Measurements from ENCODE around the gene TPGS1. TPM values are rescaled to one million over a fixed set of nuclear protein-coding genes. Genes with fewer than 3 reads are reported as not detected.

Gene TPGS1
- total RNA-seq, 2 donors from 2014 or later = 24.3 to 24.8 TPM

DNA sequence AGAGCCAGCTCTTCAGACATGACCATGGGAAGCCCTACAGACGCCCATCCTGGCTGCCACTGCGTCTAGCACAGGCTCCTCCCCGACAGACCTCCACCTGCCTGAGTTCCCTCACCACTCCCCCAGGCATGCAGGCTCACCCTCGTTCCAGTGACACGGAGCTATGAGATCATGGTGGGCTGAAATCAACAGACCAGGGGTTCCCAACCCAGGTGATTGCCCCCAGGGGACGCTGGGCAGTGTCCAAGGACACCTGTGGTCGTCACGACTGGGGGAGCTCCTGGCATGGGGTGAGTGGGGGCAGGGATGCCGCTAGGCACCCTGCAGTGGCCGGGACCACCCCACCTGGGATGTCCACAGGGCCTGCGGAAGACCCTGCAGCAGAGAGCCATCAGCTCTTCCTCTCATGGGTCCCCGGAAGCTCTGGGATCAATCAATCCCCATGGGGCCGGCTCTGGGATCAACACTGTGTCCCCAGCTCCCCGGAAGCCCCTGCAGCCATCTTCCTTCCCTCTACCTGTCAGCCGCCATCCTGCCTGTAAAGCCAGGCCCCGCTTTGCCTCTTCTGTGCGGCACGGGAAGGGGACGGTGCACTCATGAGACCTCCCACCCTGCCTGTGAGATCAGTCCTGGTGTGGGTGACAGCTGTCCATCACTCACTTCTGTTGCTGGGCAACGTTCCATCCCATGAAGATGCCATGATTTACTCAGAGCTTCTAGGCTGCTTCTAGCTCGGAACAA is 23.8 kb upstream of the TPGS1 start:
- Mint-ChIP-seq H3K4me1 (no peaks in the 10 kb centered on the region), H3K36me3 (ENCODE audit: low read depth) (peaks cover 2% of the 10 kb centered on the region), H3K4me3 (no peak overlapping the region), H3K27ac (no peak overlapping the region), H3K27me3 (peaks cover 12% of the 10 kb centered on the region)
- DNase-seq (no peak), ATAC-seq (no peak)
- H3K9me3 ChIP-seq (ENCODE audit: control insufficient read depth, low read length, poor library complexity, severe bottlenecking) = no peaks in the 10 kb centered on the region

DNA sequence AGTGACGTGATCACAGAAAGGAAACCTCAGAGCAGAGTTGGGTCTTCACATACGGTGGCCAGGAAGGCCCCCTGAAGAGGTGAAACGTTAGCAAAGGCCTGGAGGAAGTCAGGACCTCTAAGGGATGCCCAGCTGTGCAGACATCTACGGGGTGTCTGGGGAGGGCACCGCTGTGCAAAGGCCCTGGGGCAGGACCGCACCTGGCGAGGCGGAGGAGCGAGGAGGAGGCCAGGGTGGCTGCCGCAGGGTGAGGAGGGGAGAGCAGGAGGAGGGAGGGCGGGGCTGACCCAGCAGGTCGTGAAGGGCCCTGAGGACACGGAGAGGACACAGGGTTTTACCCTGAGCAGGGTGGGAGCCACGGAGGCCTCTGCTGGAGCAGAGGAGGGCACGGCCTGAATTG is 22.8 kb upstream of the TPGS1 start:
- H3K27ac Mint-ChIP-seq = no peak overlapping the region
- H3K27me3 Mint-ChIP-seq = peaks cover 12% of the 10 kb centered on the region
- peaks cover 2% of the 10 kb centered on the region for H3K36me3 Mint-ChIP-seq (ENCODE audit: low read depth)
- DNase-seq = no peak
- no peaks in the 10 kb centered on the region for H3K4me1 Mint-ChIP-seq
- no peaks in the 10 kb centered on the region for H3K9me3 ChIP-seq (ENCODE audit: control insufficient read depth, low read length, poor library complexity, severe bottlenecking)
- H3K4me3 Mint-ChIP-seq = no peak overlapping the region
- no peak for ATAC-seq

DNA sequence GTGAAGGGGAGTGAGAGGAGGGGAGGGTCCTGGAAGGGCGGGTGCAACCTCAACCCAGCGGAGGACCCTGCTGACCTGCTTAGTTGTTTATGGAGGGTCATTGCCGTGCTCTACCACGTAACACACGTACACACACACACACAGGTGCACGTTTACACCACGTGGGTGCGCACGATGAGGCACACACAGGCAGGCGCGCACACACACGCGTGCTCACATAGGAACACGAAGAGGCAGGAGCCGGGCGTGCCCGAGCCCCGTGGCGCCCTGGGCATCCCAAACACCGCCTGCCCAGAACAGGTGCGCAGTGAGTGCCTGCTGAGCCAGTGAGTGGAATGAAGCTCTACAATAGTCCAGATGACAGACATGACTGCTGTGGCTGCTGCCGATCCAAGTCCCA is 22.2 kb upstream of the TPGS1 start:
- Mint-ChIP-seq H3K4me3 (no peak overlapping the region), H3K4me1 (no peaks in the 10 kb centered on the region), H3K36me3 (ENCODE audit: low read depth) (peaks cover 2% of the 10 kb centered on the region), H3K27ac (no peak overlapping the region), H3K27me3 (peaks cover 12% of the 10 kb centered on the region)
- ATAC-seq = no peak
- no peaks in the 10 kb centered on the region for H3K9me3 ChIP-seq (ENCODE audit: control insufficient read depth, low read length, poor library complexity, severe bottlenecking)
- no peak for DNase-seq

DNA sequence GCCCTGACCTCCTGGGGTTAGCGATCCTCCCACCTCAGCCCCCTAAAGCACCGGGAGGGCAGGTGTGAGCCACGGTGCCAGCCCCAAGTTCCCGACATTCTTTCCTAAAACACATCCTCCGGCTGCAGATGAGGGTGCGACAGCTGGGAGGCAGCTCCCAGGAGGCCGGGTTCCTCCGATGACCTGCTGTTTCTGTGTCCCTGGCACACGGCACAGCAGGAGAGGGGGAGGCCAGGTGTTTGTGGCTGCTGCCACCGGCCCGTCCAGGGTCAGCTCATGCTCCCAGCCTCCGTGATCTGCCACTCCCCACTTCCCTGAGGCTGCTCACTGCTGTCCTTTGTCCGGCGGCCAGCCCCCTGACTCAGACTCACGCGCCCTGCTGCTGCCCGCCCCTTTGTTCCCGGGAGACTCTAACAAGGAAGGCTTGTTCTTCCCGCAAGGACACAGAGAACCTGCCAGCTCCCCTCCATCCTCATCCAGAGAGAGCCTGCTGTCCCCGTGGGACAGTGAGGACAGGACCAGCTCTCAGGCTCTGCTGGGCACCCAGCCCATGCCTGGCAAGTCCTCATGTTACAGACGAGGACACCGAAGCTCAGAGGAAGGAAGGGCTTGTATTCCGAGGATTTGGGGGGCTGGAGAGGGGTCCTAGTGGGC is 21.6 kb upstream of the TPGS1 start:
- peaks cover 12% of the 10 kb centered on the region for H3K27me3 Mint-ChIP-seq
- H3K36me3 Mint-ChIP-seq (ENCODE audit: low read depth) = no peaks in the 10 kb centered on the region
- no peak overlapping the region for H3K27ac Mint-ChIP-seq
- ATAC-seq (no peak), DNase-seq (no peak)
- peaks cover 2% of the 10 kb centered on the region for H3K4me1 Mint-ChIP-seq
- no peaks in the 10 kb centered on the region for H3K9me3 ChIP-seq (ENCODE audit: control insufficient read depth, low read length, poor library complexity, severe bottlenecking)
- no peak overlapping the region for H3K4me3 Mint-ChIP-seq

DNA sequence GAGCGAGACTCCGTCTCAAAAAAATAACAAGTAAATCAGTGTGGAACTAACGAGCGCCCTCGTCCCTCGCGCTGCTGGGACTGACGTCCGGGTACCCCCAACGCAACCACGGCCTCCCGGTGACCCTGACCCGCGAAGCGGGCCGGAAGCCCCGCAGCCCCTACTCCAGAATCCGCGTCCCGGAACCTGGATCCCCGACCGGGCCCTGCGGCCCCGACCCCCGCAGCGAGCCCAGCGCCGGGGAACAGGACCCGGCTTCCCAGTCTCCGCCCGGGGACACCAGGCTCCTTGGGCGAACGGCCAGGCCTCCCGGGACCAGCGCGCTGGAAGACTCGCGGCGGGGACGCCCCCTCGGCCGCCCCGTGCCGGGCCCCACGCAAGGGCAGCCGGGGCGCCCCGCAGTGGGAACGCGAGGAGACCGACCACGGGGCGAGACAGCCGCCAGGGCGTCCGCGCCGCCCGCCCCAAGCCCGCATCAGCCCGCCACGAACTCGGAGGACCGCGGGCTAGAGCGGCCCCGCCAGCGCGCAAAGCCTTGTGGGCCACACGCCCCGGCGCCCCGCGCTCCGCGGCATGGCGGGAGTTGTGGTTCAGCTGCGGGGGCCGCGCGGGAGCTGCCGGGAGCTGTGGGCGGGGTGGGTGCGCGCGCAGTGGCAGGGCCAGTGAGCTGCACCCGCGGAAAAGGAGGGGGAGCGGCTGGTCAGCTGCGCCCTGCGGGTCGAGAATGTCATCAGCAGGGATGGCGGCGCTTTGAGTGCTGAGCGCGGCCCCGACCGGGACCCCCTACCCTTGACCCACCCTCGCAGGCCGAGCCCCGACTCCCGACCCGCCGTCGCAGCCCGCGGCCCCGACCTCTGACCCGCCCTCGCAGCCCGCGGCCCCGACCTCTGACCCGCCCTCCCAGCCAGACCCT is 18.5 kb upstream of the TPGS1 start:
- peak; percentile 85 to 89 (median 88) for DNase-seq
- no peaks in the 10 kb centered on the region for H3K9me3 ChIP-seq (ENCODE audit: control insufficient read depth, low read length, poor library complexity, severe bottlenecking)
- Mint-ChIP-seq H3K27me3 (peaks cover 12% of the 10 kb centered on the region), H3K27ac (peak overlapping the region; percentile 65), H3K4me3 (peak overlapping the region; percentile 79), H3K4me1 (peaks cover 2% of the 10 kb centered on the region), H3K36me3 (ENCODE audit: low read depth) (no peaks in the 10 kb centered on the region)
- ATAC-seq = peak; percentile 96

DNA sequence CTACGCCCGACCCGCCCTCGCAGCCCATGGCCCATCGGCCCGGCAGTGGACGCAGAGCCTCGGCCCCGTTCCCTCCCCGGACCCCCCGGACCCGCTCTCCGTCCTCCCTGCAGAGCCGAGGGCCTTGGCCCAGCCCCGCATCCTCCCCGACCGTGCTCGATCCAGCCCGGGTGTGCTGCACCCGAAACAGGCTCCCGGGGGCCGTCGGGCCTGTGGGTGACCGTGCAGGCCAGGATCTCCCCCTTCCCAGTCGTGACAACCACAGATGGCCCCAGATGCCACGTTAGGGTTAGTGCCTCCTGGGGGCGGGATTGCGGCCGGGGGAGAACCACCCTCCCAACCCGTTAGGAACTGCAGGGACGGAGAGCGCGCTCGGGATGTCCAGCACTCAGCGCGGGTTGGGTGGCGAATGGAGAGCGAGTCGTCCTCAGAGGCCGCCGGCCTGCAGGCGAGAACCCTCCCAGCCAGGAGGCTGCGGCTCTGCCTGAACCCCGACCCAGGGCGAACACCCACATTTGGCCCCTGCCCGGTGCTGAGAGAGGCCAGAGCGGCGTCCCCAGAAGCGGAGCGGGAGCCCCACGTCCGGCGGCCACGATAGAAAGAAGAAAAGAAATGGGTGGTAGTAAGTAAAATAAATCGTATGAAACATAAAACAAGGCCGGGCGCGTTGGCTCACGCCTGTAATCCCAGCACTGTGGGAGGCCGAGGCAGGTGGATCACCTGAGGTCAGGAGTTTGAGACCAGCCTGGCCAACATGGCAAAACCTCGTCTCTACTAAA is 17.7 kb upstream of the TPGS1 start:
- DNase-seq = no peak
- Mint-ChIP-seq H3K36me3 (ENCODE audit: low read depth) (no peaks in the 10 kb centered on the region), H3K27ac (no peak overlapping the region), H3K4me1 (peaks cover 2% of the 10 kb centered on the region), H3K4me3 (peak overlapping the region; percentile 83), H3K27me3 (peaks cover 12% of the 10 kb centered on the region)
- no peaks in the 10 kb centered on the region for H3K9me3 ChIP-seq (ENCODE audit: control insufficient read depth, low read length, poor library complexity, severe bottlenecking)
- ATAC-seq = no peak

DNA sequence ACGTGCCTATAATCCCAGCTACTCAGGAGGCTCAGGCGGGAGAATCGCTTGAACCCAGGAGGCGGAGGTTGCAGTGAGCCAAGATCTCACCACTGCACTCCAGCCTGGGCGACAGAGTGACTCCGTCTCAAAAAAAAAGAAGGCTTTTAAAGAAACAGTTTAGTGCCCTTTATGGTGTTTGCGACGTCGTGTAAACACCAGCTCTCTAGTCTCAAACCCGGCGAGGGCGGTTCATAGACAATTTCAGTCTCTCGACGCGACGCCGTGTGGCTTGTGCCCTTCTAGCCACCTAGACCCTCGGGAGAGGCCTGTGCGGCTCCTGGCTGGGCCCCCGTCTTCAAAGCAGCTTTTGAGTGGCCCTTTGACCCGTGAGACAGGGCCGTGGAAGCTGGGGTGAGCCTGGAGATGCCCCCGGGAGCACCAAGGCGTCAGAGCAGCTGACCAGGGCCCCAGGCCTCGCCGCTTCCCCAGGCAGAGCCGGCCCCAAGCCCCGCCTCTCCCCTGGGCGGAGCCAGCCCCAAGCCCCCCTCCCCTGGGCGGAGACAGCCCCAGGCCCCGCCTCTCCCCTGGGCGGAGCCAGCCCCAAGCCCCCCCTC is 16.1 kb upstream of the TPGS1 start:
- no peaks in the 10 kb centered on the region for H3K36me3 Mint-ChIP-seq (ENCODE audit: low read depth)
- no peak overlapping the region for H3K4me3 Mint-ChIP-seq

DNA sequence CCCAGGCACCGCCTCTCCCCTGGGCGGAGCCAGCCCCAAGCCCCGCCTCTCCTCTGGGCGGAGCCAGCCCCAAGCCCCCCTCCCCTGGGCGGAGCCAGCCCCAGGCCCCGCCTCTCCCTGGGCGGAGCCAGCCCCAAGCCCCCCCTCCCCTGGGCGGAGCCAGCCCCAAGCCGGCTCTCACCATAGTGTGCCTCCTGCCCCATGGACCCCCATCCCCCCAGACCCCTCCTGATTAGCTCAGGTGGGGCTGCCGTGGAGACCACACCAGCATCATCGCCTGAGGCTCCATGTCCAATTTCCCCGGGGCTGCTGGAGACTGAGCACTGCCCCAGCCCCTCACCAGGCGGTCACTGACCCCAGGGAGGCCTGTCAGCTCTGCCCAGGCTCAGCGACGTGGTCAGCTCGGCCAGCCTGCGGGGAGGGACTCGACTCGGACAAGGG is 15.2 kb upstream of the TPGS1 start:
- Mint-ChIP-seq H3K4me1 (peaks cover 2% of the 10 kb centered on the region), H3K36me3 (ENCODE audit: low read depth) (no peaks in the 10 kb centered on the region), H3K27me3 (no peaks in the 10 kb centered on the region), H3K4me3 (no peak overlapping the region), H3K27ac (no peak overlapping the region)
- DNase-seq (peak in 2 of 3 donors; percentile 43 to 52), ATAC-seq (peak; percentile 16)
- no peaks in the 10 kb centered on the region for H3K9me3 ChIP-seq (ENCODE audit: control insufficient read depth, low read length, poor library complexity, severe bottlenecking)

More for the DNA sequence above, 16.1 kb upstream of the TPGS1 start:
- H3K9me3 ChIP-seq (ENCODE audit: control insufficient read depth, low read length, poor library complexity, severe bottlenecking) = no peaks in the 10 kb centered on the region
- DNase-seq (peak in 1 of 3 donors; percentile 29), ATAC-seq (no peak)
- H3K27ac Mint-ChIP-seq = no peak overlapping the region
- H3K27me3 Mint-ChIP-seq = no peaks in the 10 kb centered on the region
- H3K4me1 Mint-ChIP-seq = peaks cover 2% of the 10 kb centered on the region

DNA sequence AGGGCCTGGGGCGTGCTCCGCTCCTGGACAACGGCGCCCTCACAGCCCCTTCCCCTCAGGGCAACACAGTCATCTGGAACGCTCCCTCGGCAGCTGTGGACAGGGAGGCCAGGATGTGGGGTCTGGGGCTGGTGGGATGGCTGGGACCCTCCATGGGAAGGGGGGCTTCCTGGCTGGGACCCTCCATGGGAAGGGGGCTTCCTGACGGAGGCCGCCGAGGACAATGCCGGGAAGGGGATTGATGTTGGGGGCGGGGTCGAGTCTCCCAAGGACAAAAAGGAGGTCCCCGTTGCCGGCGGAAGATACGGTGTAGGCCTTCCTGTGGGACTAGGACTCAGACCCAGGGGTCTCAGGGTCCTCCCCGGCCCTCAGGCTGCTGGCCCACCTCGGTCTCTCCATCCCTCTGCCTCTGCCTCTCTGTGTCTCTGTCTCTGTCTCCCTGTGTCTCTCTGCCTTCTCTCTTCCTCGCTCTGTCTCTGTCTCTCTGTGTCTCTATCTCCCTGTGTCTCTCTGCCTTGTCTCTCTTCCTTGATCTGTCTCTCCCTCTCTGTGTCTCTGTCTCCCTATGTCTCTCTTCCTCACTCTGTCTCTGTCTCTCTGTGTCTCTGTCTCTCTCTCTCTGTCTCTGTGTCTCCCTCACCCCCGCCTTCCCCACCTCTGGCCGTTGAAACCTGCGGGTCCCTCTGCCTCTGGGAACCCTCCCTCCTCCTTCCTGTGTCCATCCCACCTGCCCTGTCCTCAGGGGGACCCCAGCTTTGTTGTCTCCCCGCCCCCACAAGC is 13.7 kb upstream of the TPGS1 start:
- H3K27ac Mint-ChIP-seq = peak overlapping the region; percentile 0

DNA sequence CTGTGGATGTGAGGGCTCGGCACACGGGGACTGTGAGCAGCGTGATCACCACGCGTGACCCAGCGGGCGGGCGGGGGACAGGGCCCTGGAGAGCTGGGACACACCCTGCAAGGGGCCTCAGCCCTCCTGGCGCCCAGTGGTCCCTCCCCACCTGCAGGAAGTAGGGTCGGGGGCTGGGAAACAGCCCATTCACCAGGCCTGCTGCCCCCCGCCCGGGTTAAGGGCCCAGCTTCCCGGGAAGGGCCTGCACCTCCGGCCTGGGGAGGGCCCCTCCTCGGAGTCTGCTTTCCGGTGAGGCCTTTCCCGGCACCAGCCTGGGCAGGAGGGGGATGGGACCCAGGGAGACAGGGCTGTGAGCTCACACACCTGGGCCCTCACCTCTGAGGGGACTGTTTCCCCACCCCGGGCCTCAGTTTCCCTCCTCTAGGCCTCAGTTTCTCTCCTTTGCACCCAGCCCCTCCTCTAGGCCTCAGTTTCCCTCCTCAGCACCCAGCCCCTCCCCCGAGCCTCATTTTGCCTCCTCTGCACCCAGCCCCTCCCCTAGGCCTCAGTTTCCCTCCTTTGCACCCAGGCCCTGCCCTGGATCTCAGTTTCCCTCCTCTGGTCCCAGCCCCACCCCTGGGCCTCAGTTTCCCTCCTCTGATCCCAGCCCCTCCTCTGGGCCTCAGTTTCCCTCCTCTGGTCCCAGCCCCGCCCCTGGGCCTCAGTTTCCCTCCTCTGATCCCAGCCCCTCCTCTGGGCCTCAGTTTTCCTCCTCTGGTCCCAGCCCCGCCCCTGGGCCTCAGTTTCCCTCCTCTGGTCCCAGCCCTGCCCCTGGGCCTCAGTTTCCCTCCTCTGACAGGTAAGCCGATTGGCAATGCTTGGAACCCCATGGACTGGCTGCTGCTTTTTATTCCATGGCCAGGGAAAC is 12.9 kb upstream of the TPGS1 start:
- no peak for ATAC-seq
- peaks cover 5% of the 10 kb centered on the region for H3K27me3 Mint-ChIP-seq
- H3K4me3 Mint-ChIP-seq = no peak overlapping the region
- H3K36me3 Mint-ChIP-seq (ENCODE audit: low read depth) = peaks cover 3% of the 10 kb centered on the region
- no peaks in the 10 kb centered on the region for H3K9me3 ChIP-seq (ENCODE audit: control insufficient read depth, low read length, poor library complexity, severe bottlenecking)
- no peak for DNase-seq
- peaks cover 7% of the 10 kb centered on the region for H3K4me1 Mint-ChIP-seq
- H3K27ac Mint-ChIP-seq = peak overlapping the region; percentile 0

More for the DNA sequence above, 13.7 kb upstream of the TPGS1 start:
- no peak for ATAC-seq
- Mint-ChIP-seq H3K27me3 (no peaks in the 10 kb centered on the region), H3K4me1 (peaks cover 4% of the 10 kb centered on the region), H3K36me3 (ENCODE audit: low read depth) (no peaks in the 10 kb centered on the region), H3K4me3 (peak overlapping the region; percentile 0)
- H3K9me3 ChIP-seq (ENCODE audit: control insufficient read depth, low read length, poor library complexity, severe bottlenecking) = no peaks in the 10 kb centered on the region
- DNase-seq = no peak

DNA sequence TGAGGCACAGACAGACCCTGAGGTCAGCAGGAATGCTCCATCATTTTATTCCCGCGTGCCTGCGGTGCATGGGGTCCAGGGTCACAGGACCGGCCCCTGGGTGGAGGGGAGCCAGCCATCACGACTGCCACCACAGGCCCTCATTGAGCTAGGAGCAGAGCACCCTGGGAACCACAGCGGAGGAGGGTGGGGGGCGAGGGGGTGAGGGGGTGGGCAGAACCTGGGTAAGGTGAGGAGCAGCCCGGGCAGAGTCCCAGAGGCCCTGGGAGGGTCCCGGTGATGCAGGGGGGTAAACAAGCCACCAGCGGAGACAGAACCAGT is 12.3 kb upstream of the TPGS1 start:
- Mint-ChIP-seq H3K36me3 (ENCODE audit: low read depth) (peaks cover 3% of the 10 kb centered on the region), H3K4me1 (peaks cover 7% of the 10 kb centered on the region), H3K4me3 (no peak overlapping the region), H3K27me3 (peaks cover 6% of the 10 kb centered on the region), H3K27ac (no peak overlapping the region)
- no peaks in the 10 kb centered on the region for H3K9me3 ChIP-seq (ENCODE audit: control insufficient read depth, low read length, poor library complexity, severe bottlenecking)
- no peak for ATAC-seq
- DNase-seq = no peak
